Measurements from ENCODE around the gene MAP2K5.
"Not testable (repeated sequence)": the region's sequence is repeated elsewhere in the genome, so short reads cannot be mapped to it uniquely, and the experiment has no call there.

Gene MAP2K5

GRCh38 chr15:67670647-67671305, 128.3 kb downstream of the MAP2K5 start:
- Histone ChIP-seq H3K4me3 (ENCODE audit: low read depth, low read length) (no peak overlapping the region), H3K9ac (ENCODE audit: low read depth, low read length) (no peak overlapping the region), H3K4me1 (ENCODE audit: control insufficient read depth, insufficient read depth, low read length) (no peaks in the 10 kb centered on the region), H3K27ac (ENCODE audit: low read depth, low read length) (no peak overlapping the region), H3K36me3 (ENCODE audit: control insufficient read depth, insufficient read depth, low read length) (no peaks in the 10 kb centered on the region), H3K27me3 (ENCODE audit: control insufficient read depth, insufficient read depth, low read length) (no peaks in the 10 kb centered on the region), H3K9me3 (ENCODE audit: control insufficient read depth, insufficient read depth, low read length) (no peaks in the 10 kb centered on the region)

DNA sequence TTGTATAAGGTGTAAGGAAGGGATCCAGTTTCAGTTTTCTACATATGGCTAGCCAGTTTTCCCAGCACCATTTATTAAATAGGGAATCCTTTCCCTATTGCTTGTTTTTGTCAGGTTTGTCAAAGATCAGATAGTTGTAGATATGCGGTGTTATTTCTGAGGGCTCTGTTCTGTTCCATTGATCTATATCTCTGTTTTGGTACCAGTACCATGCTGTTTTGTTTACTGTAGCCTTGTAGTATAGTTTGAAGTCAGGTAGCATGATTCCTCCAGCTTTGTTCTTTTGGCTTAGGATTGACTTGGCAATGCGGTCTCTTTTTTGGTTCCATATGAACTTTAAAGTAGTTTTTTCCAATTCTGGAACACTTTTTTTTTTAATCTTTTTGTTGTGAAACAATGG, 130.3 kb downstream of the MAP2K5 start:
- H3K27ac ChIP-seq (ENCODE audit: low read depth, low read length); H3K4me3 ChIP-seq (ENCODE audit: low read depth, low read length); H3K27me3 ChIP-seq (ENCODE audit: control insufficient read depth, insufficient read depth, low read length); H3K9ac ChIP-seq (ENCODE audit: low read depth, low read length); H3K9me3 ChIP-seq (ENCODE audit: control insufficient read depth, insufficient read depth, low read length); H3K4me1 ChIP-seq (ENCODE audit: control insufficient read depth, insufficient read depth, low read length); H3K36me3 ChIP-seq (ENCODE audit: control insufficient read depth, insufficient read depth, low read length): not testable (repeated sequence)

DNA sequence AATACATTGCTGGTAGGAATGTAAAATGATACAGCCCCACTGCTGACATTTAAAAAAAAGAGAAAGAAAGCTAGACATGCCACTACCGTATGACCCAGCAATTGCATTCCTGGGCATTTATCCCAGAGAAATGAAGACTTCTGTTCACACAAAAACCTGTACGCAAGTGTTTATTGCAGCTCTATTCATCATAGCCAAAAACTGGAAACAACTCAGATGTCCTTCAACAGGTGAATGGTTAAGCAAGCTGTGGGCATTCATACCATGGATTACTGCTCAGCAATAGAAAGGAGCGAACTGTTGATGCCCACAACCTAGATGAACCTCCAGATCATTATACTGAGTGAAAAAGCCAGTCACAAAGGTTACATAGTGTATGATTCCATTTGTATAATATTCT, 132.5 kb downstream of the MAP2K5 start:
- Histone ChIP-seq H3K36me3 (ENCODE audit: control insufficient read depth, insufficient read depth, low read length) (no peaks in the 10 kb centered on the region), H3K9ac (ENCODE audit: low read depth, low read length) (no peak overlapping the region), H3K27me3 (ENCODE audit: control insufficient read depth, insufficient read depth, low read length) (no peaks in the 10 kb centered on the region), H3K4me1 (ENCODE audit: control insufficient read depth, insufficient read depth, low read length) (no peaks in the 10 kb centered on the region), H3K27ac (ENCODE audit: low read depth, low read length) (no peak overlapping the region), H3K4me3 (ENCODE audit: low read depth, low read length) (no peak overlapping the region), H3K9me3 (ENCODE audit: control insufficient read depth, insufficient read depth, low read length) (no peaks in the 10 kb centered on the region)

- H3K36me3 ChIP-seq (ENCODE audit: control insufficient read depth, insufficient read depth, low read length): no peaks in the 10 kb centered on the region
- H3K4me1 ChIP-seq (ENCODE audit: control insufficient read depth, insufficient read depth, low read length): no peaks in the 10 kb centered on the region
- H3K9me3 ChIP-seq (ENCODE audit: control insufficient read depth, insufficient read depth, low read length): no peaks in the 10 kb centered on the region
- no peak overlapping the region for H3K9ac ChIP-seq (ENCODE audit: low read depth, low read length)
- H3K27ac ChIP-seq (ENCODE audit: low read depth, low read length): no peak overlapping the region
- H3K4me3 ChIP-seq (ENCODE audit: low read depth, low read length): no peak overlapping the region
- H3K27me3 ChIP-seq (ENCODE audit: control insufficient read depth, insufficient read depth, low read length): no peaks in the 10 kb centered on the region
Measured at GRCh38 chr15:67678089-67678488, 135.6 kb downstream of the MAP2K5 start.

DNA sequence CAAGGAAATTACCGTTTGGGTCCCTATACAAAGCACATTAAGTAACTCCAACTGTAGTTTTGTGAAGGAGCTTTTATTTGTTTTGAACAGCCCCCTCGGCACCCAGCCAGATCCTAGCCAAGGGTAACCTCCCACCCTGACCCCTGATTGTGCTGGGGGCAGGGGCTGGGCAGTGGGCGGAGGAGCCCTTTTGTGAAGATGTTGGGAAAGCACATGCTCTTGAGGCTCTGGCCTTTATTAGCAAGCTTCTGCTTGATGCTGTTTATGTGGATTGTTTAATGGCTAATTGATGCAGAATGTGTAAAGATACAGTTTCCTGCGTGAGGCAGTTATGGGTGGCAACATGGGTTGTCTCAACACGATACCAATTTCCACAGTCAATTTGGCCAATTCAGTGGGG, 136.5 kb downstream of the MAP2K5 start:
- Histone ChIP-seq H3K27ac (ENCODE audit: low read depth, low read length) (no peak overlapping the region), H3K36me3 (ENCODE audit: control insufficient read depth, insufficient read depth, low read length) (no peaks in the 10 kb centered on the region), H3K4me3 (ENCODE audit: low read depth, low read length) (no peak overlapping the region), H3K9ac (ENCODE audit: low read depth, low read length) (no peak overlapping the region), H3K4me1 (ENCODE audit: control insufficient read depth, insufficient read depth, low read length) (no peaks in the 10 kb centered on the region), H3K27me3 (ENCODE audit: control insufficient read depth, insufficient read depth, low read length) (no peaks in the 10 kb centered on the region), H3K9me3 (ENCODE audit: control insufficient read depth, insufficient read depth, low read length) (peaks cover 5% of the 10 kb centered on the region; the same call in 1 of the 2 replicates)

DNA sequence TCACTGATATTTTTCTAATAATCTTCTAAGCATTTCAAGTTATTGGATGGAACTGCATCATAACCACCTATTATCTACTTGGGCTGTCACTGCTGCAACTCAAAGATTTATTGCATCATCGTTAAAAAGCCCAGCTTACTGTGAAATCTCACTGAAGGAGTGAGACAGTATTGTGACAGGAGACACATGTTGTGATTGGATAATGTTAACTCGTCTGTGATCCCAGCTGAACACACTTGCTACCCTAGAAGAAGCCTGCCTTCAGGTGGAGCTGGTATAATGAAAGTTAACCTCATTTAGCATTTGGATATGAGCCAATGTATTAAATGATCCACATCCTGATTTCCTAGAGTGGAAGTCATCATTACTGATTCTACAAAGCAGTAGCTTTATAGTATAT, 138.1 kb downstream of the MAP2K5 start:
- Histone ChIP-seq H3K4me3 (ENCODE audit: low read depth, low read length) (no peak overlapping the region), H3K4me1 (ENCODE audit: control insufficient read depth, insufficient read depth, low read length) (no peaks in the 10 kb centered on the region), H3K9ac (ENCODE audit: low read depth, low read length) (no peak overlapping the region), H3K27ac (ENCODE audit: low read depth, low read length) (no peak overlapping the region), H3K27me3 (ENCODE audit: control insufficient read depth, insufficient read depth, low read length) (no peaks in the 10 kb centered on the region), H3K36me3 (ENCODE audit: control insufficient read depth, insufficient read depth, low read length) (no peaks in the 10 kb centered on the region), H3K9me3 (ENCODE audit: control insufficient read depth, insufficient read depth, low read length) (peaks cover 20% of the 10 kb centered on the region)

GRCh38 chr15:67685008-67685599, 142.6 kb downstream of the MAP2K5 start:
- H3K9me3 ChIP-seq (ENCODE audit: control insufficient read depth, insufficient read depth, low read length): peaks cover 25% of the 10 kb centered on the region
- H3K36me3 ChIP-seq (ENCODE audit: control insufficient read depth, insufficient read depth, low read length): no peaks in the 10 kb centered on the region
- H3K27me3 ChIP-seq (ENCODE audit: control insufficient read depth, insufficient read depth, low read length): no peaks in the 10 kb centered on the region
- H3K4me3 ChIP-seq (ENCODE audit: low read depth, low read length): no peak overlapping the region
- H3K9ac ChIP-seq (ENCODE audit: low read depth, low read length): no peak overlapping the region
- H3K4me1 ChIP-seq (ENCODE audit: control insufficient read depth, insufficient read depth, low read length): no peaks in the 10 kb centered on the region; the same call in 1 of the 2 replicates
- no peak overlapping the region for H3K27ac ChIP-seq (ENCODE audit: low read depth, low read length)

DNA sequence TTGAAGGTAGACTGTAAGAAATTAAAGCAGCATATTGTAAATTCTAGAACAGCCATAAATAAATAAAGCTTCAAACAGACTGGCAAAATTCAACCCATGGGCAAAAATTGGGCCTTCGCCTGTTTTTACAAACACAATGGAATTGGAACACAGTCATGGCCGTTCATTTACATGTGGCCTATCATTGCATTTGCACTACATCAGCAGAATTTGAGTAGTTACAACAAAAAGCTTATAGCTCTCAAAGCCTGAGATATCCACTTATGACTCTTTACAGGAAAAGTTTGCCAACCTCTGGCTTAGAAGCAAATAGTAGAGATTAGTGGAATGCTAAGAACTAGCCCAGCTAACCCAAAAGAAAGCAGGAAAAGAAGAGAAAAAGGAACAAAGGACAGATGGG, 143.2 kb downstream of the MAP2K5 start:
- Histone ChIP-seq H3K9me3 (ENCODE audit: control insufficient read depth, insufficient read depth, low read length) (peaks cover 25% of the 10 kb centered on the region), H3K27ac (ENCODE audit: low read depth, low read length) (no peak overlapping the region), H3K4me1 (ENCODE audit: control insufficient read depth, insufficient read depth, low read length) (no peaks in the 10 kb centered on the region; the same call in 1 of the 2 replicates), H3K9ac (ENCODE audit: low read depth, low read length) (no peak overlapping the region), H3K4me3 (ENCODE audit: low read depth, low read length) (no peak overlapping the region), H3K27me3 (ENCODE audit: control insufficient read depth, insufficient read depth, low read length) (no peaks in the 10 kb centered on the region), H3K36me3 (ENCODE audit: control insufficient read depth, insufficient read depth, low read length) (no peaks in the 10 kb centered on the region)

- no peak overlapping the region for H3K9ac ChIP-seq (ENCODE audit: low read depth, low read length)
- peaks cover 2% of the 10 kb centered on the region for H3K9me3 ChIP-seq (ENCODE audit: control insufficient read depth, insufficient read depth, low read length)
- H3K27ac ChIP-seq (ENCODE audit: low read depth, low read length): no peak overlapping the region
Measured at GRCh38 chr15:67690936-67691335, 148.4 kb downstream of the MAP2K5 start.

GRCh38 chr15:67691450-67691849, 148.9 kb downstream of the MAP2K5 start:
- no peaks in the 10 kb centered on the region for H3K27me3 ChIP-seq (ENCODE audit: control insufficient read depth, insufficient read depth, low read length)
- no peak overlapping the region for H3K9ac ChIP-seq (ENCODE audit: low read depth, low read length)
- H3K36me3 ChIP-seq (ENCODE audit: control insufficient read depth, insufficient read depth, low read length): no peaks in the 10 kb centered on the region
- H3K27ac ChIP-seq (ENCODE audit: low read depth, low read length): no peak overlapping the region
- H3K4me1 ChIP-seq (ENCODE audit: control insufficient read depth, insufficient read depth, low read length): peaks cover 15% of the 10 kb centered on the region
- no peak overlapping the region for H3K4me3 ChIP-seq (ENCODE audit: low read depth, low read length)
- H3K9me3 ChIP-seq (ENCODE audit: control insufficient read depth, insufficient read depth, low read length): no peaks in the 10 kb centered on the region

More at GRCh38 chr15:67690936-67691335, 148.4 kb downstream of the MAP2K5 start:
- Histone ChIP-seq H3K27me3 (ENCODE audit: control insufficient read depth, insufficient read depth, low read length) (no peaks in the 10 kb centered on the region), H3K4me3 (ENCODE audit: low read depth, low read length) (no peak overlapping the region), H3K36me3 (ENCODE audit: control insufficient read depth, insufficient read depth, low read length) (no peaks in the 10 kb centered on the region), H3K4me1 (ENCODE audit: control insufficient read depth, insufficient read depth, low read length) (peaks cover 15% of the 10 kb centered on the region)

- no peaks in the 10 kb centered on the region for H3K36me3 ChIP-seq (ENCODE audit: control insufficient read depth, insufficient read depth, low read length)
Measured at GRCh38 chr15:67692573-67692972, 150.1 kb downstream of the MAP2K5 start.

More at GRCh38 chr15:67692573-67692972, 150.1 kb downstream of the MAP2K5 start:
- no peaks in the 10 kb centered on the region for H3K27me3 ChIP-seq (ENCODE audit: control insufficient read depth, insufficient read depth, low read length)
- no peak overlapping the region for H3K4me3 ChIP-seq (ENCODE audit: low read depth, low read length)
- H3K9me3 ChIP-seq (ENCODE audit: control insufficient read depth, insufficient read depth, low read length): no peaks in the 10 kb centered on the region
- H3K27ac ChIP-seq (ENCODE audit: low read depth, low read length): no peak overlapping the region
- H3K9ac ChIP-seq (ENCODE audit: low read depth, low read length): no peak overlapping the region
- peaks cover 15% of the 10 kb centered on the region for H3K4me1 ChIP-seq (ENCODE audit: control insufficient read depth, insufficient read depth, low read length)

Measured in HUES48 (cell line).